GM18858 (cell line): ENCODE data around the gene SPANXN1.
A peak's percentile ranks its signal among the peaks of the same experiment; 100 is the strongest.
"Not testable (repeated sequence)": the region's sequence is repeated elsewhere in the genome, so short reads cannot be mapped to it uniquely, and the experiment has no call there.

ENCODE experiments used
- ATAC-seq: cut with Tn5 transposase; IDR thresholded peaks from one replicate; pipeline ENCODE4 v1.9.1; 2021; ENCODE audit not compliant: unreplicated experiment

Gene SPANXN1, protein sequence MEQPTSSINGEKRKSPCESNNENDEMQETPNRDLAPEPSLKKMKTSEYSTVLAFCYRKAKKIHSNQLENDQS

DNA sequence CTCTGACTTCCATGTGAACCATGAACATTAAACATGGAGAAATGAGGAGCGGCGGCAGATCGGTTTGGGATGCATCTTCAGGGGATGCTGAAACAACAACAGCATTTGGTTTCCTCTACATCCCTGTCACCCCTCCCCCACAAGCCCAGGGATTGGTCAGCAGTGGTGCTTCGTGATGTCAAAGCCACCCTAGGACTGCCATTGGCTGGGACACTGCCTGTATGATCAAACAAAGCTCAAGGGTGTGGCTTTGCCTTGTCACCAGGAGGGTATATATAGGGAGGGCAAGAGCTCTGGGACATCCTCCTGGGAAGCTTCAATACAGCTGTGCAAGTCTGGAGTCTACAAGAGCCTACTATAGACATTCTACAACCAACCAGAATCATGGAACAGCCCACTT is at the start of gene SPANXN1:
Gene SPANXN1, plus strand, starts transcription at position 301 of the 400 bp plus-strand sequence. Its CDS starts 84 bp downstream, at position 385.
- not testable (repeated sequence) for ATAC-seq

DNA sequence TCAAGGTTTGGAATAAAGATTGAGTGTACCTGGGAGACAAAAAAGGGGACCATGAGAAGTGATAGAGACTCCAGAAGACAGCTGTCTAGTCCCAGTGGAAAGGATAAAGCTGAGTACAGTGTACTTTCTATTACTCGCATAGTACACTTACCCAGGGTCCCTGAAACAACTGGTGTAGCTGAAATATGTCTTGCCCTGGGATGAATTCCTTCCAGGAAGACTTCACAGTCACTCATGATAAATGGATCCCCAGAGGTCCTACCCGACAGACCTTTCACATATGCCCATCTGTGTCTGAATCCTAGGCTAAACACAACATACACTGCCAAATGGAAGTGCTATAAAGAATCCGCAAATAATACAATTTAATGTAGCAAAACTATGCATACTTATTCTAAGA is 48.2 kb upstream of the SPANXN1 start:
- no peak for ATAC-seq

DNA sequence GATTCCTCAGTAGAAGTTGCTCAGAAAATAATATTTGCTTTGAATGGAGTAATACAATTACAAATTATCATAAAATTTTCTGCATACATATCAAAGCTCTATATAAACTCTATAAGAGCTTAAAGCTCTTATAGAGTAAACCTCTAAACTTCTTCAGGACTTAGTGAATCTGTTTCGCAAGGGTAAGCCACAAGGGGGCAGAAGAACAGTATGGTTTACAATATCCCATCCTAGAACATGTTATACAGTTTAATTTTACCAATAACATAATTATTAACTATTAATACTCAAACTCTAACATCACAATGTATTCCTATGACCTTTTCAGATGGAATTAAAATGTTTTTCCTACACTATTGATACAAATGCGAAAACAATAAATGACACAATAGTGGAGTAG is 33.8 kb upstream of the SPANXN1 start:
- peak; percentile 66 for ATAC-seq

DNA sequence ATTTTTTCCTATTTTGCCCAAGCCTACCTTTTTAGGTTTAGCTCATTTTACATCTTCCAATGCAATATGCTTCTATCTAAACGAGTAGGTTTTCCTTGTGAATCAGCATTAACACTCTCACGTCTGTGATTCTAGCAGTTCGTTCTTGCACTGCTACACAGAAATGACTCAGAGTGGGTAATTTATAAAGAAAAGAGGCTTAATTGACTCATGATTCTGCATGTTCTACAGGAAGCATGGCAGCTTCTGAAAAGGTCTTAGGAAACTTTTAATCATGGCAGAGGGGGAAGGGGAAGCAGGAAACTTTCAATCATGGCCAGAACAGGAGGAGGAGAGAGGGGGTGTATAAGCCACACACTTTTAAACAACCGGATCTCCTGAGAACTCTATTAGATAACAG is 44.9 kb downstream of the SPANXN1 start:
- no peak for ATAC-seq
